Parathyroid adenoma (tissue), 2 donors: ENCODE measurements around the gene ZNF792.

ENCODE experiments used
- H2AFZ ChIP-seq: fragments of 300-600 bp; sonication (generic); one replicate; pipeline ENCODE4 v1.7.0; 2017; ENCODE audit warnings: antibody characterized with exemption, mild to moderate bottlenecking
- H3K27ac ChIP-seq: fragments of 300-600 bp; sonication (generic); one replicate; pipeline ENCODE4 v1.7.0; 2017
- H3K27me3 ChIP-seq: fragments of 300-600 bp; sonication (generic); one replicate; pipeline ENCODE4 v1.7.0; 2017; ENCODE audit warnings: low read length; ENCODE audit not compliant: control insufficient read depth, insufficient read depth
- H3K36me3 ChIP-seq: fragments of 300-600 bp; sonication (generic); one replicate; pipeline ENCODE4 v1.7.0; 2017; ENCODE audit warnings: low read length; ENCODE audit not compliant: control insufficient read depth, insufficient read depth
- H3K4me1 ChIP-seq: fragments of 300-600 bp; sonication (generic); one replicate; pipeline ENCODE4 v1.7.0; 2017; ENCODE audit warnings: control low read depth
- H3K4me2 ChIP-seq: fragments of 300-600 bp; sonication (generic); one replicate; pipeline ENCODE4 v1.7.0; 2017; ENCODE audit warnings: low read length
- H3K4me3 ChIP-seq: fragments of 300-600 bp; sonication (generic); one replicate; pipeline ENCODE4 v1.7.0; 2017; ENCODE audit warnings: low read depth, low read length
- H3K79me2 ChIP-seq: fragments of 300-600 bp; sonication (generic); one replicate; pipeline ENCODE4 v1.7.0; 2017; ENCODE audit warnings: control low read depth
- H3K9ac ChIP-seq: fragments of 300-600 bp; sonication (generic); one replicate; pipeline ENCODE4 v1.7.0; 2017; ENCODE audit warnings: mild to moderate bottlenecking
- H3K9me3 ChIP-seq: fragments of 300-600 bp; sonication (generic); one replicate; pipeline ENCODE4 v1.7.0; 2017; ENCODE audit warnings: low read length; ENCODE audit not compliant: control insufficient read depth
- CTCF ChIP-seq: fragments of 300-600 bp; sonication (generic); IDR thresholded peaks from one replicate; pipeline ENCODE4 v1.7.0; 2017; ENCODE audit warnings: antibody characterized with exemption, mild to moderate bottlenecking
- donor health status: primary hyperparathyroidism.

The ZNF792 gene

GRCh38 chr19:34963573-34964406 is at the start of gene ZNF792:
Gene ZNF792 (minus strand): TSS chr19:34964229. CDS start chr19:34963662, 567 bp downstream.
- Histone ChIP-seq H3K9me3 (no peaks in the 10 kb centered on the region), H3K79me2 (peaks cover 4% of the 10 kb centered on the region), H3K36me3 (peaks cover 4% of the 10 kb centered on the region), H3K4me3 (peak within 1 kb of the TSS; percentile 73), H3K27ac (peak within 1 kb of the TSS; percentile 48), H3K27me3 (no peaks in the 10 kb centered on the region), H3K4me1 (peaks cover 10% of the 10 kb centered on the region), H3K4me2 (peak within 1 kb of the TSS; percentile 91), H3K9ac (peak within 1 kb of the TSS; percentile 74), H2AFZ (peak within 1 kb of the TSS; percentile 86)
- no peak for TF ChIP-seq CTCF

GRCh38 chr19:35013041-35013819 is 49.2 kb upstream of the ZNF792 start:
- Histone ChIP-seq H3K27ac (no peak overlapping the region), H3K36me3 (no peaks in the 10 kb centered on the region), H3K79me2 (peaks cover 5% of the 10 kb centered on the region), H3K27me3 (no peaks in the 10 kb centered on the region), H3K4me3 (no peak overlapping the region), H3K9ac (no peak overlapping the region), H2AFZ (no peak overlapping the region), H3K4me2 (no peak overlapping the region), H3K4me1 (no peaks in the 10 kb centered on the region), H3K9me3 (no peaks in the 10 kb centered on the region)
- TF ChIP-seq CTCF: peak; percentile 99

GRCh38 chr19:35011737-35012682 is 48.0 kb upstream of the ZNF792 start:
- Histone ChIP-seq H3K27ac (no peak overlapping the region), H3K79me2 (peaks cover 5% of the 10 kb centered on the region), H3K36me3 (no peaks in the 10 kb centered on the region), H2AFZ (no peak overlapping the region), H3K27me3 (no peaks in the 10 kb centered on the region), H3K9ac (no peak overlapping the region), H3K4me3 (no peak overlapping the region), H3K4me2 (no peak overlapping the region), H3K9me3 (no peaks in the 10 kb centered on the region), H3K4me1 (no peaks in the 10 kb centered on the region)
- TF ChIP-seq CTCF: no peak

GRCh38 chr19:35011091-35011689 is 47.2 kb upstream of the ZNF792 start:
- no peak overlapping the region for H3K4me2 ChIP-seq
- no peak overlapping the region for H3K9ac ChIP-seq
- H3K79me2 ChIP-seq: peaks cover 5% of the 10 kb centered on the region
- no peaks in the 10 kb centered on the region for H3K36me3 ChIP-seq
- H3K27ac ChIP-seq: no peak overlapping the region
- H3K4me1 ChIP-seq: no peaks in the 10 kb centered on the region
- no peak for TF ChIP-seq CTCF
- no peak overlapping the region for H3K4me3 ChIP-seq
- no peaks in the 10 kb centered on the region for H3K27me3 ChIP-seq
- no peak overlapping the region for H2AFZ ChIP-seq
- no peaks in the 10 kb centered on the region for H3K9me3 ChIP-seq
